Measurements from ENCODE around the gene TEAD1.

TEAD1 gene

GRCh38 chr11:12715941-12716340, 41.7 kb downstream of the TEAD1 start:
- DNase-seq = no peak

GRCh38 chr11:12716816-12717215, 42.6 kb downstream of the TEAD1 start:
- no peak for DNase-seq

GRCh38 chr11:12717851-12718291, 43.6 kb downstream of the TEAD1 start:
- no peak for DNase-seq

GRCh38 chr11:12719221-12719620, 45.0 kb downstream of the TEAD1 start:
- DNase-seq = no peak

- DNase-seq = no peak
Observed at GRCh38 chr11:12721816-12722604, 47.8 kb downstream of the TEAD1 start.

GRCh38 chr11:12723421-12724300, 49.4 kb downstream of the TEAD1 start:
- DNase-seq = no peak

- DNase-seq = peak; percentile 89
Observed at GRCh38 chr11:12724301-12725054, 50.3 kb downstream of the TEAD1 start.

GRCh38 chr11:12725055-12725862, 51.0 kb downstream of the TEAD1 start:
- DNase-seq = no peak

- DNase-seq = no peak
Observed at GRCh38 chr11:12725863-12726682, 51.9 kb downstream of the TEAD1 start.

GRCh38 chr11:12727563-12728211, 53.5 kb downstream of the TEAD1 start:
- DNase-seq = no peak

GRCh38 chr11:12728417-12728816, 54.2 kb downstream of the TEAD1 start:
- DNase-seq = no peak

- no peak for DNase-seq
Observed at GRCh38 chr11:12729941-12730340, 55.7 kb downstream of the TEAD1 start.

- no peak for DNase-seq
Observed at GRCh38 chr11:12731841-12732336, 57.7 kb downstream of the TEAD1 start.

GRCh38 chr11:12733091-12733490, 58.9 kb downstream of the TEAD1 start:
- no peak for DNase-seq

GRCh38 chr11:12734625-12735024, 60.4 kb downstream of the TEAD1 start:
- DNase-seq = no peak

- DNase-seq = no peak
Observed at GRCh38 chr11:12735262-12735661, 61.0 kb downstream of the TEAD1 start.

GRCh38 chr11:12737024-12737423, 62.8 kb downstream of the TEAD1 start:
- DNase-seq = no peak

- DNase-seq = no peak
Observed at GRCh38 chr11:12741671-12742216, 67.5 kb downstream of the TEAD1 start.

- peak; percentile 21 for DNase-seq
Observed at GRCh38 chr11:12743834-12744449, 69.7 kb downstream of the TEAD1 start.
